HFF-Myc (cell line): Measurements from ENCODE around the gene GSC2.
"Not testable (repeated sequence)": the region's sequence is repeated elsewhere in the genome, so short reads cannot be mapped to it uniquely, and the experiment has no call there.

ENCODE experiments used
- DNase-seq: peaks from one replicate; pipeline ENCODE4 v3.0.0-alpha.2; 2011; ENCODE audit warnings: low read depth; ENCODE audit errors: extremely low read depth
- H3K4me3 ChIP-seq: replicated peaks from 2 replicates; pipeline ENCODE4 v1.5.1; 2011; ENCODE audit warnings: low read depth, mild to moderate bottlenecking, control low read depth, low read length
- CTCF ChIP-seq: IDR thresholded peaks from 2 replicates; pipeline ENCODE4 v1.5.1; 2012; ENCODE audit warnings: mild to moderate bottlenecking, low read depth, low read length, control low read depth; ENCODE audit errors: missing control alignments

The GSC2 gene

GRCh38 chr22:19166421-19166820 is 16.3 kb upstream of the GSC2 start:
- no peak overlapping the region for H3K4me3 ChIP-seq
- no peak for TF ChIP-seq CTCF
- no peak for DNase-seq

GRCh38 chr22:19164425-19164824 is 14.3 kb upstream of the GSC2 start:
- H3K4me3 ChIP-seq: no peak overlapping the region
- no peak for TF ChIP-seq CTCF
- no peak for DNase-seq

- not testable (repeated sequence) for H3K4me3 ChIP-seq, DNase-seq
Observed at GRCh38 chr22:19158649-19159048, 8.6 kb upstream of the GSC2 start.

- DNase-seq, H3K4me3 ChIP-seq: not testable (repeated sequence)
Observed at GRCh38 chr22:19156109-19156508, 6.0 kb upstream of the GSC2 start.

GRCh38 chr22:19152942-19153883 is 3.1 kb upstream of the GSC2 start:
- no peak for TF ChIP-seq CTCF
- no peak overlapping the region for H3K4me3 ChIP-seq
- DNase-seq: no peak

- no peak for TF ChIP-seq CTCF
- no peak for DNase-seq
- H3K4me3 ChIP-seq: no peak overlapping the region
Observed at GRCh38 chr22:19151329-19152191, 1.5 kb upstream of the GSC2 start.

GRCh38 chr22:19150482-19151328 is 613 bp upstream of the GSC2 start:
- H3K4me3 ChIP-seq: no peak overlapping the region
- no peak for TF ChIP-seq CTCF

More at GRCh38 chr22:19150482-19151328, 613 bp upstream of the GSC2 start:
- no peak for DNase-seq
